H1 (cell line): ENCODE measurements around the gene YBX3. TPM values are rescaled to one million over a fixed set of nuclear protein-coding genes. Genes with fewer than 3 reads are reported as not detected.

Experiments
- NANOG ChIP-seq: IDR thresholded peaks from 2 replicates; pipeline ENCODE4 v1.6.1; 2011; ENCODE audit warnings: low read length, low read depth, mild to moderate bottlenecking, inconsistent platforms; ENCODE audit not compliant: insufficient read depth, poor library complexity, severe bottlenecking
- PHF8 ChIP-seq: fragments of 200-600 bp; sonication (generic); conservative IDR thresholded peaks from 2 replicates; pipeline ENCODE4 v1.7.1; 2012; ENCODE audit warnings: low read depth, mild to moderate bottlenecking, inconsistent platforms, low read length, moderate library complexity
- TCF12 ChIP-seq: IDR thresholded peaks from 2 replicates; pipeline ENCODE4 v1.6.1; 2011; ENCODE audit warnings: low read depth, mild to moderate bottlenecking, low read length
- polyA plus RNA-seq, 7 experiments: library from polyadenylated mRNA; depleted of rRNA in 3 of 7; stranded (reverse) in 5 of 7; unstranded in 2 of 7; fragments of >200 nt in 5 of 7; fragments of 200-250 nt in 2 of 7; gene quantifications; 1 replicate in 5 of 7; 2 replicates in 1 of 7; 4 replicates in 1 of 7; pipeline versions ENCODE4 v1.2.1 to v1.2.3, GENCODE V29; 2011 to 2013; ENCODE audit warnings: missing spikeins in 2 of 7, mixed read lengths in 2 of 7
- total RNA-seq: library from RNA; stranded (reverse); fragmentation: NEBNext Ultra II Directional; extraction: Animal tissue kit (Norgen Biotek cat#: 25700); gene quantifications from 2 replicates; pipeline ENCODE4 v1.2.1, GENCODE V29; 2021
- TF ChIP-seq, protein P1 (sequence below): IDR thresholded peaks from 2 replicates; pipeline ENCODE4 v1.6.1; 2011; ENCODE audit warnings: low read length, improper control_type of control experiment

Gene YBX3
- total and polyA plus RNA-seq, 2 of the 8 experiments (the other 6 are each of a cell fraction or from before 2014, with no cell fraction given), result 83.1 to 480 TPM

DNA sequence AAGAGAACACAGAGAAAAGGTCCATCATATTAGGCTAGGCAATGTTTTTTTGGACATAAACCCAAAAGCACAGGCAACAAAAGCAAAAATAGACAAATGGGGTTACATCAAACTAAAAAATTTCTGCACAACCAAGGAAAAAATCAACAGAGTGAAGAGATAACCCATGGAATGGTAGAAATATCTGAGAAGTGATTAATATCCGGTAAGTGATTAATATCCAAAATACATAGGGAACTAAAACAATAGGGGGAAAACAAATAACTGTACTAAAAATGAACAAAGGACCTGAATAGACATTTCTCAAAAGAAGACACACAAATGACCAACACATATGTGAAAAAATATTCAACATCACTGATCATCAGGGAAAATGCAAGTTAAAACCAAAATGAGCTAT lies 53.6 kb downstream of the YBX3 start (continued):
- TF ChIP-seq NANOG (no peak), PHF8 (no peak), TCF12 (no peak)
- TF ChIP-seq, protein P1, sequence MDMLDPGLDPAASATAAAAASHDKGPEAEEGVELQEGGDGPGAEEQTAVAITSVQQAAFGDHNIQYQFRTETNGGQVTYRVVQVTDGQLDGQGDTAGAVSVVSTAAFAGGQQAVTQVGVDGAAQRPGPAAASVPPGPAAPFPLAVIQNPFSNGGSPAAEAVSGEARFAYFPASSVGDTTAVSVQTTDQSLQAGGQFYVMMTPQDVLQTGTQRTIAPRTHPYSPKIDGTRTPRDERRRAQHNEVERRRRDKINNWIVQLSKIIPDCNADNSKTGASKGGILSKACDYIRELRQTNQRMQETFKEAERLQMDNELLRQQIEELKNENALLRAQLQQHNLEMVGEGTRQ, result no peak
